GM19463 (cell line): Measurements from ENCODE around the gene NEURL3.
"Not testable (repeated sequence)": the region's sequence is repeated elsewhere in the genome, so short reads cannot be mapped to it uniquely, and the experiment has no call there.

ENCODE experiments used
- ATAC-seq: cut with Tn5 transposase; IDR thresholded peaks from one replicate; pipeline ENCODE4 v1.9.1; 2021; ENCODE audit warnings: mild to moderate bottlenecking, moderate library complexity; ENCODE audit not compliant: unreplicated experiment

Gene NEURL3

GRCh38 chr2:96505231-96505889 is at the start of gene NEURL3:
Gene NEURL3, minus strand, starts transcription at chr2:96505357. Its CDS starts 71 bp downstream, at chr2:96505286.
- no peak for ATAC-seq

- ATAC-seq, result peak; percentile 55
These were observed 49.4 kb upstream of the NEURL3 start for GRCh38 chr2:96554293-96555145.

GRCh38 chr2:96553957-96554292 is 48.8 kb upstream of the NEURL3 start:
- ATAC-seq, result not testable (repeated sequence)

GRCh38 chr2:96553176-96553956 is 48.2 kb upstream of the NEURL3 start:
- no peak for ATAC-seq

- ATAC-seq, result no peak
These were observed 47.4 kb upstream of the NEURL3 start for GRCh38 chr2:96552315-96553175.

GRCh38 chr2:96551605-96552314 is 46.6 kb upstream of the NEURL3 start:
- ATAC-seq, result no peak

- ATAC-seq, result no peak
These were observed 45.8 kb upstream of the NEURL3 start for GRCh38 chr2:96550787-96551604.

- ATAC-seq, result no peak
These were observed 45.0 kb upstream of the NEURL3 start for GRCh38 chr2:96549967-96550786.

GRCh38 chr2:96549466-96549785 is 44.3 kb upstream of the NEURL3 start:
- ATAC-seq, result no peak

GRCh38 chr2:96548558-96549465 is 43.7 kb upstream of the NEURL3 start:
- no peak for ATAC-seq

- no peak for ATAC-seq
These were observed 42.6 kb upstream of the NEURL3 start for GRCh38 chr2:96547731-96548171.

GRCh38 chr2:96547203-96547641 is 42.1 kb upstream of the NEURL3 start:
- ATAC-seq, result no peak

- ATAC-seq, result no peak
These were observed 41.6 kb upstream of the NEURL3 start for GRCh38 chr2:96546797-96547196.

GRCh38 chr2:96546321-96546720 is 41.2 kb upstream of the NEURL3 start:
- ATAC-seq, result no peak

GRCh38 chr2:96542357-96542977 is 37.3 kb upstream of the NEURL3 start:
- ATAC-seq, result no peak

GRCh38 chr2:96541398-96542152 is 36.4 kb upstream of the NEURL3 start:
- ATAC-seq, result no peak
